ENCODE data around the gene DYNLT5.
"Not testable (repeated sequence)": the region's sequence is repeated elsewhere in the genome, so short reads cannot be mapped to it uniquely, and the experiment has no call there.

The DYNLT5 gene

DNA sequence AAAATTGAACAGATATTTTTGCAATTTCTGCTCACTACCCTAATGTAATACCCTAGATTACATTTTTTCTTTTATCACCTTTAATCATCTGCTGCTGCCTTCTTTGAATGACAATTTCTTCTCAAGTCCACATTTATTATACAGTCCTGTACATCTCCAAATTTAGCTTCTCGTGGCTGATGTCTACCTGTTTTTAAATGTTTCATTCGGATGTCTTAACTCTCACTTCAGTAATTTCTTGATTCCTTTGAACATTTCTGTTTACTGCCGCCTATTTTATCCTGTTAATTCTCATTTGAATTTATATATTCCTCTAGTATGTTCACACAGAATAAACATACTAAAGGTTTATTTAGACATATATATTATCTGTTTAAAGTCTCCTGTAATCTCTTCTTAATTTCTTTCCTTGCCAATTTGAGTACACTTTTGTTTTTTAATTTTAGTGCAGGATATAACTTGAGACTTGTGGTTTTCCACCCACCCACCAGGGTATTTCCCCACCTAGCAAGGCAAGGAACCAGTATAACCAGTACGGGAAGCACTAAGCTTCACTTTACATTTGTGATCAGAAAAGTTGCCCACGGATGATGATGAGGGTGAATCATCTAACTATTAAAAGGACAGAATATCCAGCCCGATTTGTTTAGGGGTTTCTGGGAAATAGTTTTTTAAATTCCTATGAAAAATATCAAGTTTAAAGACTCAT is 36.1 kb downstream of the DYNLT5 start:
- ATAC-seq (peak; percentile 99), DNase-seq (peak; percentile 66)

DNA sequence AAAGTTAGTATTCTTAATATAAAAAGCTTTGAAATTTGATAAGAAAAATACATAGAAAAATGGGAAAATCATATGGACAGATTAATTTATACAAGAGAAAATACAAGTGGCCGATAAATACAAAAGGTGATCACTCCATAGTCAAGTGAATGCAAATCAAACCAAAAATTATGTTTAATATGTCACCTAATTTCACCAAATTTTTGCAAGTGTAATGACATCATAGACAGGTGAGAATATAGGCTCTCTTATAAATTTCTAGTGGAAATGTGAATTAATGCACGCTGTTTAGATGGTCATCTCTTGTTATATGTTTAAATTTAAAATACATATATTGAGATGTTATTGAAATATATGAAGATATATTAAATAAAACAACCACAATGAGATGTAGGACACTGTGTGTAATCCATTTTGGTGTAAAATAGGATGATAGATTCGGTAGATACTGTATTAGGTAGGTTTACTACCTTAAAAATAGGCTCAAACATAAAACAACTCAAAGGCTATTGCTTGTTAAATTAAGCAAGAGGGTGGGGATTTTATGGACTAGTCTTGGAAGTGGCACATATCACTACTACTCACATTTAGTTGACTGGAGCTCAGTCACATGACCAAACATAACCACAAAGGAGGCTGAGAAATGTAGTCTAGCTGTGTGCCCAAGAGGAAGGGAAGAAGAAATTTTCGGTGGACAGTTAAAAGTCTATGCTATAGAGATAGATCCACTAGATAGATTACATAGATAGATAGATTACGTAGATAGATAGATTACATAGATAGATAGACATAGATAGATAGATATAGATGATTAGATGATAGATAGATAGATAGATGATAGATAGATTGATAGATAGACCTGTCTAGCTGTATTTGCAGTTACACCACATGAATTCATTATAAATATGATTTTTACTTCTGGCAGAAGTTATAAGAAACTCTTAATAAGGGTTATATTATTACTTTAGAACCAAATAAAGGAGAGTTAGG is 39.7 kb downstream of the DYNLT5 start:
- DNase-seq (no peak), ATAC-seq (no peak)

DNA sequence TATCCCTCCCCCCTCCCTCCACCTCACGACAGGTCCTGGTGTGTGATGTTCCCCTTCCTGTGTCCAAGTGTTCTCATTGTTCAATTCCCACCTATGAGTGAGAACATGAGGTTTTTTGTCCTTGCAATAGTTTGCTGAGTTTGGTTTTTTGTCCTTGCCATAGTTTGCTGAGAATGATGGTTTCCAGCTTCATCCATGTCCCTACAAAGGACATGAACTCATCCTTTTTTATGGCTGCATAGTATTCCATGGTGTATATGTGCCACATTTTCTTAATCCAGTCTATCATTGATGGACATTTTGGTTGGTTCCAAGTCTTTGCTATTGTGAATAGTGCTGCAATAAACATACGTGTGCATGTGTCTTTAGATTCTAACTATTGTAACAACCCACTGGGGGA is 43.6 kb downstream of the DYNLT5 start:
- not testable (repeated sequence) for DNase-seq

DNA sequence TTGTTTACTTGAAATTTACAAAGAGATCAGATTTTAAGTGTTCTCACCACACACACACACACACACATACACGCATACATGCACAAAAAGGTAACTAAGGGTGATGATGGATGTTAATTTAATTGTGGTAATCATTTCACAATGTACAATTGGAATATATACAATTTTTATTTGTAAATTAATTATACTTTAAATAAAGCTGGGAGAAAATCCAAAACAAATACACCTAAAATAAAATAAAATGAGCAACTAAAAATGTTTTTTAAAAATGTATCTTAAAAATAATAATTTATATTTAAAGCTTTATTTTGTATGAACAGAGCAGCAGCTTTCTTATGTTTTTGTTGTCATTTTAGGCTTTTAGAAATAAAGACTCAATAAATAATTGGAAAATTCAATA is 57.0 kb downstream of the DYNLT5 start:
- no peak for ATAC-seq
- no peak for DNase-seq

More for the DNA sequence above, 43.6 kb downstream of the DYNLT5 start:
- ATAC-seq: not testable (repeated sequence)

DNA sequence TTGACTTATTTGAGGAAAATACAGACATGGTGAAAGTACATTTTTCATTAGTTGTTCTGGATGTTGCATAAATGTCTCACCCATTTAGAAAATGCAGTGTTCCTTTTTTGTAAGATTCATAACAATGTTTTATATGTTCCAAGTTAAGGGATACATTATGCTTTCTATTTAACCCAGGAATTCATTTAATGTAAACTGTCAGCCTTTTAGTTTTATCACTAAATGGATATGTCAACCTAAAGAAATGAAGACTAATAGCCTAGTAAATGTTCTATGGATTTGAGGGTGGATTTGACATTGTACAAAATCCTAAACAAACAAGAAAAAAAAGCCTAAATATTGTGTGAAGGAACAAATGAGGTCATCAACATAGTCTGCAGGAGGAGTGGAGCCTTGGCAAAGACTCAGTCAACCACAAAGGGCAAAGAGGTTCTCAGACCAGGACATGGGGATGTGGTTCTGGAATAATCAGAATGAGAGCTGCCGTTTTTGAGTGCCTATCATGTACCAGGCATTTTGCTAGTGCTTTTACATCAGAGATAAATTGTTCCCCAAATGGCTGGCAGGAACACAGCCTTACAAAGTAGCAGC is 57.6 kb downstream of the DYNLT5 start:
- no peak for DNase-seq
- no peak for ATAC-seq

DNA sequence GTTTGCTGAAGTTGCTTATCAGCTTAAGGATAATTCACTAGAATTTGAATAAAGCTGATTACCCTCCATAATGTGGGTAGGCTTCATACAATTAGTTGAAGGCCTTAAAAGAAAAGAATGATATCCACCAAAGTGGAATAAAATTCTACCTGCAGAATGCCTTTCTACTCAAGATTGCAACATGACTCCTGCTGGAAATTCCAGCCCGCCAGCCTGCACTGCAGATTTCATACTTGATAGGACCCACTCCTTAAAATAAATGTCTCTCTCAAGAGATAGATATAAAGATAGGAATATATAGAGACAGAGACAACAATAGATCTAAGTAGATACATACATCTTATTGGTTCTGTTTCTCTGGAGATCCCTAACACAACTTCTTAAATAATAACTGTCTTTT is 72.5 kb downstream of the DYNLT5 start:
- ATAC-seq (no peak), DNase-seq (no peak)
